ENCODE results near the gene NEGR1.

- TF ChIP-seq POLR2A (IDR thresholded peaks at IDR 0.05), result no peak
- TF ChIP-seq, protein P1, sequence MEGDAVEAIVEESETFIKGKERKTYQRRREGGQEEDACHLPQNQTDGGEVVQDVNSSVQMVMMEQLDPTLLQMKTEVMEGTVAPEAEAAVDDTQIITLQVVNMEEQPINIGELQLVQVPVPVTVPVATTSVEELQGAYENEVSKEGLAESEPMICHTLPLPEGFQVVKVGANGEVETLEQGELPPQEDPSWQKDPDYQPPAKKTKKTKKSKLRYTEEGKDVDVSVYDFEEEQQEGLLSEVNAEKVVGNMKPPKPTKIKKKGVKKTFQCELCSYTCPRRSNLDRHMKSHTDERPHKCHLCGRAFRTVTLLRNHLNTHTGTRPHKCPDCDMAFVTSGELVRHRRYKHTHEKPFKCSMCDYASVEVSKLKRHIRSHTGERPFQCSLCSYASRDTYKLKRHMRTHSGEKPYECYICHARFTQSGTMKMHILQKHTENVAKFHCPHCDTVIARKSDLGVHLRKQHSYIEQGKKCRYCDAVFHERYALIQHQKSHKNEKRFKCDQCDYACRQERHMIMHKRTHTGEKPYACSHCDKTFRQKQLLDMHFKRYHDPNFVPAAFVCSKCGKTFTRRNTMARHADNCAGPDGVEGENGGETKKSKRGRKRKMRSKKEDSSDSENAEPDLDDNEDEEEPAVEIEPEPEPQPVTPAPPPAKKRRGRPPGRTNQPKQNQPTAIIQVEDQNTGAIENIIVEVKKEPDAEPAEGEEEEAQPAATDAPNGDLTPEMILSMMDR (IDR thresholded peaks at IDR 0.05), result no peak
Measured at GRCh38 chr1:71630073-71630472, 652.3 kb downstream of the NEGR1 start.

Data from thyroid gland (tissue), 4 donors.